Inflammatory macrophage (primary cell): Measurements from ENCODE around the gene MIAT.
A peak's percentile ranks its signal among the peaks of the same experiment; 100 is the strongest.
"Not testable (repeated sequence)": the region's sequence is repeated elsewhere in the genome, so short reads cannot be mapped to it uniquely, and the experiment has no call there.

Source experiments
- DNase-seq, 2 donors: peaks; one replicate each; pipeline ENCODE4 v3.0.0-alpha.2; 2020 to 2022

The MIAT gene

GRCh38 chr22:26700462-26700861, 43.1 kb downstream of the MIAT start:
- no peak for DNase-seq

GRCh38 chr22:26700886-26701285, 43.5 kb downstream of the MIAT start:
- DNase-seq: peak; percentile 10 to 24

GRCh38 chr22:26701323-26701722, 43.9 kb downstream of the MIAT start:
- DNase-seq: no peak

- no peak for DNase-seq
These were observed 45.8 kb downstream of the MIAT start for GRCh38 chr22:26702906-26703830.

GRCh38 chr22:26705379-26705778, 48.0 kb downstream of the MIAT start:
- not testable (repeated sequence) for DNase-seq

GRCh38 chr22:26707090-26707489, 49.7 kb downstream of the MIAT start:
- peak; percentile 2 to 3 for DNase-seq

- no peak for DNase-seq
These were observed 50.2 kb downstream of the MIAT start for GRCh38 chr22:26707581-26707980.

- no peak for DNase-seq
These were observed 51.0 kb downstream of the MIAT start for GRCh38 chr22:26708256-26709009.

GRCh38 chr22:26709617-26710390, 52.4 kb downstream of the MIAT start:
- DNase-seq: no peak

- DNase-seq: peak; percentile 56 to 57
These were observed 54.0 kb downstream of the MIAT start for GRCh38 chr22:26711205-26711963.

- DNase-seq: no peak
These were observed 54.8 kb downstream of the MIAT start for GRCh38 chr22:26712158-26712557.

- DNase-seq: no peak
These were observed 56.5 kb downstream of the MIAT start for GRCh38 chr22:26713823-26714449.

GRCh38 chr22:26714971-26715370, 57.6 kb downstream of the MIAT start:
- no peak for DNase-seq

GRCh38 chr22:26715392-26715936, 58.1 kb downstream of the MIAT start:
- no peak for DNase-seq

GRCh38 chr22:26718488-26718887, 61.1 kb downstream of the MIAT start:
- no peak for DNase-seq

- no peak for DNase-seq
These were observed 61.5 kb downstream of the MIAT start for GRCh38 chr22:26718905-26719304.

GRCh38 chr22:26722159-26722558, 64.8 kb downstream of the MIAT start:
- no peak for DNase-seq

- DNase-seq: no peak
These were observed 67.0 kb downstream of the MIAT start for GRCh38 chr22:26724414-26724813.

GRCh38 chr22:26725012-26725676, 67.8 kb downstream of the MIAT start:
- DNase-seq: peak in 1 of 2 donors; percentile 34
